Small intestine (tissue), 7 donors: ENCODE data around the gene SLC35D3. TPM values are rescaled to one million over a fixed set of nuclear protein-coding genes. Genes with fewer than 3 reads are reported as not detected.
"Not testable (repeated sequence)": the region's sequence is repeated elsewhere in the genome, so short reads cannot be mapped to it uniquely, and the experiment has no call there.

Experiments
- DNase-seq, 2 donors: peaks; one replicate each; pipeline versions ENCODE4 v3.0.0 to v3.0.0-alpha.2; 2013
- FAIRE-seq: peaks from 2 replicates; lab custom pipeline; 2012; peaks lifted over from hg19 to GRCh38; lab: Jason Lieb, UNC
- H3K27ac ChIP-seq, 3 donors: one replicate each; pipeline ENCODE4 v1.5.1; 2013; ENCODE audit warnings: low read length in 2 of 3, mild to moderate bottlenecking in 2 of 3, control low read depth in 1 of 3, inconsistent platforms in 1 of 3, low read depth in 1 of 3, moderate library complexity in 1 of 3
- H3K27me3 ChIP-seq, 3 donors: one replicate each; pipeline ENCODE4 v1.6.1; 2013; ENCODE audit warnings: low read length in 3 of 3, inconsistent platforms in 1 of 3; ENCODE audit not compliant: control insufficient read depth in 3 of 3, insufficient read depth in 3 of 3
- H3K36me3 ChIP-seq, 3 donors: one replicate each; pipeline ENCODE4 v1.6.1; 2013; ENCODE audit warnings: low read length in 3 of 3, inconsistent platforms in 1 of 3, low read depth in 1 of 3, mild to moderate bottlenecking in 1 of 3, moderate library complexity in 1 of 3; ENCODE audit not compliant: control insufficient read depth in 3 of 3, insufficient read depth in 2 of 3
- H3K4me1 ChIP-seq, 3 donors: one replicate each; pipeline ENCODE4 v1.6.1; 2013; ENCODE audit warnings: low read length in 2 of 3, inconsistent platforms in 1 of 3, low read depth in 1 of 3, mild to moderate bottlenecking in 1 of 3, moderate library complexity in 1 of 3; ENCODE audit not compliant: control insufficient read depth in 3 of 3, insufficient read depth in 2 of 3
- H3K4me3 ChIP-seq, 3 donors: one replicate each; pipeline ENCODE4 v1.5.1; 2013; ENCODE audit warnings: low read length in 3 of 3, control low read depth in 1 of 3, inconsistent platforms in 1 of 3, low read depth in 1 of 3, mild to moderate bottlenecking in 1 of 3, moderate library complexity in 1 of 3
- H3K9me3 ChIP-seq, 2 donors: one replicate each; pipeline ENCODE4 v1.6.1; 2013; ENCODE audit warnings: low read depth in 1 of 2, low read length in 1 of 2; ENCODE audit not compliant: control insufficient read depth in 2 of 2, insufficient read depth in 1 of 2
- WGBS, 3 donors: extraction: QIAGEN DNeasy Blood & Tissue Kit; methylation state at CpG; one replicate each; pipeline ENCODE4 v1.1.7; 2013; 5-methylcytosine and 5-hydroxymethylcytosine counted together
- polyA plus RNA-seq, 4 donors: library from polyadenylated mRNA; stranded (reverse) in 3 of 4; unstranded in 1 of 4; fragments of 200-250 nt in 3 of 4; fragments of 120-200 nt in 1 of 4; gene quantifications; one replicate each; pipeline versions ENCODE4 v1.2.1 to v1.2.3, GENCODE V29; 2013
- donor health status: healthy with polysubstance abuse.
- donor health status: control.
- donor health status: control.
- donor health status: Bipolar disorder and iron deficiency.
- donor health status: healthy.

SLC35D3 gene
- polyA plus RNA-seq, 4 donors = 0.04 to 0.81 TPM; not detected in 2

DNA sequence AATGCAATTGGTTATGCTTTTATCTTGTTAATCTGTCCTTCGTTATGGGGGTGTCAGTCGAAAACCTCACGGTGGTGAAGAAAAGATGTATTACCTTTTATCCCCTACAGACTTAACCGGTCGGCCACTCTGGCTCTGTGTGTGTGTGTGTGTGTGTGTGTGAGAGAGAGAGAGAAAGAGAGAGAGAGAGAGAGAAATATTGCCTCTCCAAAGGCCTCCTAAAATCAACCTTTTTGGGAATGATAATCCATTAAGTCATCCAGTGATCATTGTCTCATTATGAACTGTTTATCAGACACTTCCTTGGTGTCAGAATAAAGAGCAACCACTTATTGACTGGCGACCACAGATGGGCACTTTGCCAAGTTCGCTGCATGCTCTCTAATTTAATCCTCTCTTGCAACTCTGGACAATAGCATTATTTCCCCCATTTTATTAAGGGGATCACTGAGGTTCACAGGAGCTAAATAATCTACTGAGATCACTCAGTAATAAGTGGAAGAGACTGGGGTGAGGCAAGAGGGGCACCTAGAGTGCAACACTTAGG lies 30.7 kb downstream of the SLC35D3 start:
- H3K4me1 ChIP-seq = peaks cover 0 to 3% (median 3%) of the 10 kb centered on the region in 3 donors
- no peaks in the 10 kb centered on the region for H3K27me3 ChIP-seq
- DNase-seq = no peak
- H3K9me3 ChIP-seq = no peaks in the 10 kb centered on the region
- FAIRE-seq = no peak
- no peak overlapping the region for H3K27ac ChIP-seq
- no peak overlapping the region for H3K4me3 ChIP-seq
- WGBS, 3 donors = 66 to 71% (median 66%) methylated on average over 7 of the region's 7 CpGs
- no peaks in the 10 kb centered on the region for H3K36me3 ChIP-seq

DNA sequence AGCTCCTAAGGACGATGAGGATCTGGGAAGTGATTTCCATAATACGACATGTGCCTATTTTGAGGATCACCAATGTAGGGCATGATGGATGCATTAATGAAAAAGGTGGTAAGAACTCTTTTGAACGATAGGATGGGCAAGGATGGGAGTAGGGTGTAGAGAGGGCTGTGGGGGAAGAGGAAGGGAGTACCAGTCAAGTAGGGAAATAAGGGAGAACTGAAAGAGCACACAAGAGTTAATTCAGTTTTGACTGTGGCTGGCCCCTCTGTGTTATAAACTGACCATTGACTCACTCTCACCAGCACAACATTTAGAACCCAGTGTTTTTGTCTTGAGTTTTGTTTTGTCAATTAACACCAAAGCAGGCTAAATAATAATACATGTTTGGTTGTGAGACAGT lies 33.0 kb downstream of the SLC35D3 start:
- WGBS, 3 donors = 87 to 96% (median 88%) methylated on average over 3 of the region's 3 CpGs
- H3K27ac ChIP-seq = no peak overlapping the region
- FAIRE-seq = no peak
- peaks cover 2 to 16% (median 3%) of the 10 kb centered on the region in 3 donors for H3K4me1 ChIP-seq
- no peak for DNase-seq
- no peaks in the 10 kb centered on the region for H3K36me3 ChIP-seq
- no peaks in the 10 kb centered on the region for H3K27me3 ChIP-seq
- H3K9me3 ChIP-seq = no peaks in the 10 kb centered on the region
- no peak overlapping the region for H3K4me3 ChIP-seq

DNA sequence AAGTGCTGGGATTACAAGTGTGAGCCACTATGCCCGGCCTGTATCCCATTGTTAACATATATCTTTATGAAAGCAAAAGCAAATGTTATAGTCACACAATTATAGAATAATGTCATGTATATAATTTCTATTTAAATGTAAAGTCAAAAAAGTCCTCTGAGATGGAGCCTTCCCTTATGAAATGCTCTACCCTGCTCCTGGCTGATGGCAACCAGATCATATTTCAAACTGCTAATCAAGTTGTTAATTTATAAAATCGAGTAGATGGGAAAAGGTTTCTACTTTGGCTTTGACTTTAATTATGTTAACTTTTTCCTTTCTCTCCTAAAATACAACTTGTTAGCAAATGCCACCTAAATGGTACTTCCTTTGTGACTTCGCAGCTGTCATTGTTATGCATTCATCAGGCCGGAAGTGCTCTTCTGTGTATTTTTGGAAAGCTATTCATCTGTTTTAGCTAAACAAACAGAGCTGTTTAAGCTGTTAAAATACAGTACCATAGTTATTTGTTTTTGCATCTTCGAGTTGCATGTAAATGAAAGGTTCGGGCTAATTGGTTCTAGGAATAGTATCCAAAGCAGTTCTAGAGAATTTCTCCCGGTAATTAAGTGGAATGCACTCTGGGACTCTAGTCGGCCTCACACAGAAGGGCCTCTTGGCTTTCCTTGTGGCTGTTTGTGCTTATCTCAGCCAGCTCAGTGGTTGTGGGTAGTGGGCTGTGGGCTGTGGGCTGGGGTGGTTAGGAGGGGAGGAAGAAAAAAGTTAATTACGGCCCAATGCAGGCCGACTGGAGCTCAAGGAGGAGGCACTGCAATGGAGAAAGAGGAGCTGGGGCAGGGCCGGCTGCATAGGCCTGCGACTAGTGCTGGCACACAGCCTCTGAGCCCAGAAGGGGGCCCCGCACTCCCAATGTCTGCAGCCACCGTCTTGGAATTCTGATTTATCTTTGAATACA lies 34.8 kb downstream of the SLC35D3 start:
- FAIRE-seq = no peak
- peaks cover 2 to 19% (median 3%) of the 10 kb centered on the region in 3 donors for H3K4me1 ChIP-seq
- H3K27ac ChIP-seq = no peak overlapping the region
- no peaks in the 10 kb centered on the region for H3K27me3 ChIP-seq
- H3K9me3 ChIP-seq = no peaks in the 10 kb centered on the region
- DNase-seq = no peak
- no peak overlapping the region for H3K4me3 ChIP-seq
- WGBS, 3 donors = 50 to 82% (median 66%) methylated on average over 14 of the region's 14 CpGs
- no peaks in the 10 kb centered on the region for H3K36me3 ChIP-seq

DNA sequence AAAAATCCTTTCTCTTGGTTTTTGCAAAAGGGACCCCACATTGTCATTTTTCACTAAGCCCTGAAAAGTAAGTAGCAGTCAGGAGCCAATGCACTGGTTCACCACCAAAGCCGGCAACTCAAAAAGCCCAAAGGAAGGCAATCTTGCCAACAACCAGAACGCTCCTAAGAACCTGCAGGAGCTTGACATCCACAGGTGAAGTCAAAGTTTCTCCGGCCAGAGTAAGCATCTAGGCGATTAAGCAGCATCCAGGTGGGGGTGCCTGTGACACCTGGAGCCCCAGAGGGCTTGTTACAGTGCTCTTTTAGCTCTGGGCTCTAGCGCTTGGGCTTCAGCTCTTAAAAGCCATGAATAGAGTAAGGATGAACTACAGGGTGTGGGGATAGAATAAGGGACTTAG lies 36.1 kb downstream of the SLC35D3 start:
- no peaks in the 10 kb centered on the region for H3K27me3 ChIP-seq
- no peak overlapping the region for H3K27ac ChIP-seq
- DNase-seq = no peak
- no peaks in the 10 kb centered on the region for H3K36me3 ChIP-seq
- no peak for FAIRE-seq
- no peaks in the 10 kb centered on the region for H3K9me3 ChIP-seq
- H3K4me3 ChIP-seq = no peak overlapping the region
- H3K4me1 ChIP-seq = peaks cover 2 to 20% (median 3%) of the 10 kb centered on the region in 3 donors
- 89 to 94% (median 93%) methylated on average over 5 of the region's 5 CpGs for WGBS, 3 donors

DNA sequence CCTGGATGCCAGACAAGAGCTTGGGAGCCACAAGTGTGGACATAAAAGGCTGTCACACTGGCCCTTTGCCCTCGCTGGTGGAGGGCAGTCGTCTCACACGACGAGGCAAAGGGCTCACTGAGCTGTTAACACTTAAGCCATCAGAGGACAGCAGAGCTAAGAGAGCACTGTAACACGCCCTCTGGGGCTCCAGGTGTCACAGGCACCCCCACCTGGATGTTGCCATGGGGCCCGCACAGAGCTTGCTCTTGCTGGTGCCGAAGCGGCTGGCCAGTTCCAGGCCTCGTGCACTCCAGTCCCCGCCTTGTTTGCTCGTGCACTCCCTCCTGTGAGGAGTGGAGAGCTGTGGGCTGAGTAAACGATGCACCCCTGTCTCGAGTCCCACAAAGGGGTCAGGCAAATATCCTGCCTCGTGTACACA lies 37.4 kb downstream of the SLC35D3 start:
- H3K36me3 ChIP-seq = no peaks in the 10 kb centered on the region
- no peaks in the 10 kb centered on the region for H3K27me3 ChIP-seq
- DNase-seq (peak; percentile 74 to 80), FAIRE-seq (no peak)
- no peak overlapping the region for H3K4me3 ChIP-seq
- no peaks in the 10 kb centered on the region for H3K9me3 ChIP-seq
- 15 to 53% (median 35%) methylated on average over 14 of the region's 14 CpGs for WGBS, 3 donors
- peaks cover 3 to 29% (median 4%) of the 10 kb centered on the region in 3 donors for H3K4me1 ChIP-seq
- H3K27ac ChIP-seq = peak overlapping the region in 2 of 3 donors; percentile 41 to 74

DNA sequence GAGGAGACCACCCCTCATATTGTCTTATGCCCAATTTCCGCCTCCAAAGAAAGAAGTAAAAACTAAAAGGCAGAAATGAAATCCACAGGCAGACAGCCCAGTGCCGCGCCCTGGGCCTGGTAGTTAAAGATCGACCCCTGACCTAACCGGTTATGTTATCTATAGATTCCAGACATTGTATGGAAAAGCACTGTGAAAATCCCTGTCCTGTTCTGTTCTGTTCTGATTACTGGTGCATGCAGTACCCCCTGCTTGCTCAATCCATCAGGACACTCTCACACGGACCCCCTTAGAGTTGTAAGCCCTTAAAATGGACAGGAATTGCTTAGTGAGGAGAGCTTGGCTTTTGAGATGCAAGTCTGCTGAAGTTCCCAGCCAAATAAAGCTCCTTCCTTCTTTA lies 37.8 kb downstream of the SLC35D3 start:
- H3K27ac ChIP-seq = peak overlapping the region in 2 of 3 donors; percentile 41 to 74
- FAIRE-seq, H3K4me3 ChIP-seq, H3K9me3 ChIP-seq, H3K36me3 ChIP-seq, H3K27me3 ChIP-seq: not testable (repeated sequence)
- DNase-seq = peak; percentile 12 to 26
- 17 to 64% (median 48%) methylated on average over 6 of the region's 6 CpGs for WGBS, 3 donors
- H3K4me1 ChIP-seq = peaks cover 3 to 32% (median 4%) of the 10 kb centered on the region in 3 donors

DNA sequence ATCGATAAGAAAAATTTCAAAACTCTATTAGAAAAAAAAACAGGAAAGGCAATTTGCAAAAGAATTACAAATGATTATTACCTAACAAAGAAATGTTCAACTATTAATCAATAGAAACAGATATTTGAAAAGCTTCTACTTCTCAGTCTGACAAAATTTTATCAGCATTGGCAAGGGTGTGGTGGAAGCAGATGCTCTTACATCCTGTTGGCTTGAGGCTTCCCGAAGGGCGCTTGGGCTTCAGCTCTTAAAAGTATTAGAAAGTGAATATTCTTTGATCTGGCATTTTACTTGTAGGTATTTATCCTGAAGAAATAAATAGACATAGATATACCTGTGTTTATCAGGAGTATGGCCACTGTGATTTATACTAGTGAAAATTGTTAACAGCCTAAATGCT lies 38.7 kb downstream of the SLC35D3 start:
- Histone ChIP-seq H3K36me3 (no peaks in the 10 kb centered on the region), H3K9me3 (no peaks in the 10 kb centered on the region), H3K27ac (no peak overlapping the region), H3K4me3 (no peak overlapping the region), H3K4me1 (peaks cover 3 to 32% (median 4%) of the 10 kb centered on the region in 3 donors), H3K27me3 (no peaks in the 10 kb centered on the region)
- no peak for DNase-seq
- FAIRE-seq = no peak
- 78 to 91% (median 83%) methylated on average over 3 of the region's 3 CpGs for WGBS, 3 donors

DNA sequence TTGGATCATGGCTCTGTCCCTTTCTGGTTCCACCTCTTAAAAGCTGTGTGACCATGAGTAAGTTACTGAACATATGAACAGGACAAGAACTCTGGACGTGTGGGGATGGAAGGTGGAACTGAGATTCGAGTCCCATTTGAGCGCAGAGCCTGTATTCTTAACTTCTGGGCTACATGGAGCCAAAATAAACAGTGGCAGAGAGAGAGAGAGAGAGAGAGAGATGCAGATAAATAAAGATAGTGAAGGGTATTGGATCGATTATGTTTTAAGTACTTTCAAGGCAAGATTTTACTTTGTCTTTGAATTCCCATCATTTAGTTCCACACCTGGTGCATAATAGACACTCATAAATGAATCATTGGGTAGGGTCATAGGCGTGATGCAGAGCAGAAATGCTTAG lies 39.7 kb downstream of the SLC35D3 start:
- Histone ChIP-seq H3K4me1 (peaks cover 3 to 32% (median 4%) of the 10 kb centered on the region in 3 donors), H3K27ac (peak overlapping the region in 1 of 3 donors; percentile 75), H3K27me3 (no peaks in the 10 kb centered on the region), H3K9me3 (no peaks in the 10 kb centered on the region), H3K4me3 (no peak overlapping the region), H3K36me3 (no peaks in the 10 kb centered on the region)
- 24 to 56% (median 30%) methylated on average over 5 of the region's 5 CpGs for WGBS, 3 donors
- FAIRE-seq (no peak), DNase-seq (peak in 1 of 2 donors; percentile 38)
